ENCODE measurements around the gene HAAO. TPM values are rescaled to one million over a fixed set of nuclear protein-coding genes. Genes with fewer than 3 reads are reported as not detected.

The HAAO gene
- polyA plus RNA-seq, 3 donors = 10.5 to 29.6 (median 15.0) TPM

GRCh38 chr2:42815726-42816125 lies 23.3 kb upstream of the HAAO start:
- Mint-ChIP-seq H3K27me3 (ENCODE audit: low read depth in 3 of 3) (peaks cover 1 to 3% (median 2%) of the 10 kb centered on the region in 3 donors), H3K4me3 (no peak overlapping the region), H3K27ac (no peak overlapping the region), H3K9me3 (peaks cover 24 to 51% (median 43%) of the 10 kb centered on the region in 7 donors), H3K36me3 (peaks cover 0 to 4% of the 10 kb centered on the region in 2 donors), H3K4me1 (peaks cover 16% of the 10 kb centered on the region)
- H2AFZ ChIP-seq (ENCODE audit: insufficient read depth, low read depth, low read length, poor library complexity, severe bottlenecking) = no peak overlapping the region
- H3K9me3 ChIP-seq (replicated peaks in 1 of 2; ENCODE audit: control insufficient read depth in 1 of 2, insufficient read depth in 1 of 2, low read length in 2 of 2) = peaks cover 31 to 34% of the 10 kb centered on the region in 2 donors
- no peak overlapping the region for H3K4me3 ChIP-seq (replicated peaks in 1 of 3; ENCODE audit: low read depth in 2 of 3, low read length in 3 of 3)
- no peak for DNase-seq
- no peak overlapping the region for H3K4me2 ChIP-seq (replicated peaks; ENCODE audit: extremely low read depth, low read length, poor library complexity, severe bottlenecking)
- TF ChIP-seq CTCF (IDR thresholded peaks at IDR 0.05) = no peak
- no CpG with 5 or more reads among the region's 2 CpGs for WGBS (ENCODE audit: insufficient coverage)
- H3K36me3 ChIP-seq (replicated peaks in 1 of 2; ENCODE audit: control insufficient read depth in 1 of 2, insufficient read depth in 2 of 2, low read length in 2 of 2) = no peaks in the 10 kb centered on the region
- no peak overlapping the region for H3K27ac ChIP-seq (ENCODE audit: low read depth in 1 of 2, low read length in 2 of 2)
- intact Hi-C loops (cut with micrococcal nuclease) = loop anchor here (10.0 kb wide), 2 partner anchors 289 to 399 kb away; no protein-coding TSS in a partner anchor
- H3K79me2 ChIP-seq (ENCODE audit: insufficient read depth, low read length) = no peaks in the 10 kb centered on the region
- no peak overlapping the region for H3K9ac ChIP-seq (ENCODE audit: insufficient read depth, low read length, poor library complexity, severe bottlenecking)
- H3K27me3 ChIP-seq (ENCODE audit: control insufficient read depth in 2 of 2, insufficient read depth in 2 of 2, low read length in 2 of 2) = no peaks in the 10 kb centered on the region
- no peaks in the 10 kb centered on the region for H4K20me1 ChIP-seq (ENCODE audit: insufficient read depth, low read length)
- peaks cover 7 to 9% of the 10 kb centered on the region in 2 donors for H3K4me1 ChIP-seq (ENCODE audit: control insufficient read depth in 1 of 2, insufficient read depth in 2 of 2, low read length in 2 of 2)

GRCh38 chr2:42813763-42814162 lies 21.4 kb upstream of the HAAO start:
- Histone ChIP-seq H3K4me2 (replicated peaks; ENCODE audit: extremely low read depth, low read length, poor library complexity, severe bottlenecking) (no peak overlapping the region), H3K4me3 (replicated peaks in 1 of 3; ENCODE audit: low read depth in 2 of 3, low read length in 3 of 3) (no peak overlapping the region), H3K79me2 (ENCODE audit: insufficient read depth, low read length) (no peaks in the 10 kb centered on the region), H3K27me3 (ENCODE audit: control insufficient read depth in 2 of 2, insufficient read depth in 2 of 2, low read length in 2 of 2) (no peaks in the 10 kb centered on the region), H3K9me3 (replicated peaks in 1 of 2; ENCODE audit: control insufficient read depth in 1 of 2, insufficient read depth in 1 of 2, low read length in 2 of 2) (peaks cover 31 to 33% of the 10 kb centered on the region in 2 donors), H2AFZ (ENCODE audit: insufficient read depth, low read depth, low read length, poor library complexity, severe bottlenecking) (no peak overlapping the region), H3K4me1 (ENCODE audit: control insufficient read depth in 1 of 2, insufficient read depth in 2 of 2, low read length in 2 of 2) (peaks cover 18 to 22% of the 10 kb centered on the region in 2 donors), H3K36me3 (replicated peaks in 1 of 2; ENCODE audit: control insufficient read depth in 1 of 2, insufficient read depth in 2 of 2, low read length in 2 of 2) (no peaks in the 10 kb centered on the region), H4K20me1 (ENCODE audit: insufficient read depth, low read length) (no peaks in the 10 kb centered on the region), H3K27ac (ENCODE audit: low read depth in 1 of 2, low read length in 2 of 2) (no peak overlapping the region), H3K9ac (ENCODE audit: insufficient read depth, low read length, poor library complexity, severe bottlenecking) (no peak overlapping the region)
- 0% methylated on average over 1 of the region's 2 CpGs for WGBS (ENCODE audit: insufficient coverage)
- Mint-ChIP-seq H3K9me3 (peaks cover 18 to 47% (median 43%) of the 10 kb centered on the region in 7 donors), H3K4me1 (peaks cover 28% of the 10 kb centered on the region), H3K27ac (peak overlapping the region; percentile 27 to 79 (median 50)), H3K36me3 (peaks cover 0 to 4% of the 10 kb centered on the region in 2 donors), H3K4me3 (no peak overlapping the region), H3K27me3 (ENCODE audit: low read depth in 3 of 3) (peaks cover 1 to 7% (median 1%) of the 10 kb centered on the region in 3 donors)
- DNase-seq = peak; percentile 35 to 42 (median 37)
- TF ChIP-seq CTCF (IDR thresholded peaks at IDR 0.05) = no peak
- intact Hi-C loops (cut with micrococcal nuclease) = loop anchor here (10.0 kb wide), 2 partner anchors 291 to 401 kb away; no protein-coding TSS in a partner anchor

Data from CD14-positive monocyte (primary cell).